K562 (cell line): ENCODE results near the gene ANKDD1A. TPM values are rescaled to one million over a fixed set of nuclear protein-coding genes. Genes with fewer than 3 reads are reported as not detected.

ENCODE experiments used
- CBFA2T2 ChIP-seq: fragments of 450-650 bp; conservative IDR thresholded peaks from 2 replicates; pipeline ENCODE4 v1.6.1; 2017; ENCODE audit warnings: mild to moderate bottlenecking
- CREB3L1 ChIP-seq: fragments of 450-650 bp; IDR thresholded peaks from 2 replicates; pipeline ENCODE4 v1.6.1; 2014; ENCODE audit warnings: low read depth, mild to moderate bottlenecking, moderate library complexity, borderline replicate concordance
- JUND ChIP-seq, 2 experiments: IDR thresholded peaks; 2 replicates in 1 of 2; 3 replicates in 1 of 2; pipeline ENCODE4 v1.6.1; 2011; ENCODE audit warnings: borderline replicate concordance in 2 of 2, low read depth in 2 of 2, low read length in 2 of 2, improper control_type of control experiment in 1 of 2, missing biosample characterization in 1 of 2, missing genetic modification characterization in 1 of 2, missing genetic modification reagents in 1 of 2
- KAT7 ChIP-seq: sonication (generic); formaldehyde crosslinking; IDR thresholded peaks from 2 replicates; pipeline ENCODE4 v1.8.0; 2022; ENCODE audit warnings: missing genetic modification reagents, mild to moderate bottlenecking, borderline replicate concordance
- KLF1 ChIP-seq: fragments of 450-650 bp; IDR thresholded peaks from 2 replicates; pipeline ENCODE4 v1.6.1; 2016; ENCODE audit warnings: missing genetic modification characterization, missing compliant biosample characterization
- LARP7 ChIP-seq: fragments of 450-650 bp; IDR thresholded peaks from 2 replicates; pipeline ENCODE4 v1.6.1; 2016
- RBM14 ChIP-seq: fragments of 200-400 bp; formaldehyde crosslinking; IDR thresholded peaks from 2 replicates; pipeline ENCODE4 v1.6.1; 2018; ENCODE audit warnings: low read depth, mild to moderate bottlenecking, low read length, moderate library complexity, borderline replicate concordance; ENCODE audit not compliant: insufficient read depth
- SMARCC2 ChIP-seq: fragments of 450-650 bp; IDR thresholded peaks from 2 replicates; pipeline ENCODE4 v1.6.1; 2017; ENCODE audit warnings: antibody characterized with exemption, moderate library complexity, mild to moderate bottlenecking, low read depth
- SOX6 ChIP-seq: fragments of 450-650 bp; IDR thresholded peaks from 2 replicates; pipeline ENCODE4 v1.6.1; 2014; ENCODE audit warnings: mild to moderate bottlenecking
- ZEB2 ChIP-seq: fragments of 450-650 bp; IDR thresholded peaks from 2 replicates; pipeline ENCODE4 v1.6.1; 2016
- ZFPM2 ChIP-seq: fragments of 250-450 bp; sonication (Bioruptor Pico); IDR thresholded peaks from 2 replicates; pipeline ENCODE4 v1.5.1; 2022; ENCODE audit warnings: mild to moderate bottlenecking
- polyA plus RNA-seq, 8 experiments: library from polyadenylated mRNA; depleted of rRNA in 4 of 8; stranded (reverse) in 5 of 8; unstranded in 3 of 8; fragments of >200 nt; fragmentation: Nextera tagmentation in 2 of 8; fragmentation: Illumina TruSeq in 1 of 8; extraction: Ambion mirVana in 2 of 8; extraction: Trizol in 1 of 8; gene quantifications; 2 replicates each; pipeline versions ENCODE4 v1.2.1 to v1.2.3, GENCODE V29; 2011 to 2014; ENCODE audit warnings: inconsistent platforms in 1 of 8, missing spikeins in 1 of 8
- total RNA-seq, 7 experiments: library from RNA; depleted of rRNA in 6 of 7; stranded (reverse); fragments of >200 nt in 6 of 7; fragmentation: Illumina TruSeq in 2 of 7; extraction: Trizol in 2 of 7; gene quantifications; 2 replicates each; pipeline versions ENCODE4 v1.2.1 to v1.2.3, GENCODE V29; 2011 to 2021; ENCODE audit warnings: low replicate concordance in 1 of 7
- TF ChIP-seq, protein P1 (sequence below): fragments of 450-650 bp; IDR thresholded peaks from 2 replicates; pipeline ENCODE4 v1.7.1; 2018; ENCODE audit warnings: mild to moderate bottlenecking, low read depth; ENCODE audit not compliant: partially characterized antibody

Gene ANKDD1A
- total and polyA plus RNA-seq, 9 of the 15 experiments (the other 6 are each of a cell fraction or from before 2014, with no cell fraction given): 0.08 to 0.80 (median 0.43) TPM

GRCh38 chr15:64950888-64951287 is 39.2 kb downstream of the ANKDD1A start (continued):
- TF ChIP-seq SMARCC2 (no peak), KLF1 (tag) (no peak), CREB3L1 (no peak), SOX6 (0 out of 2 replicates have a peak, but pooled peaks have one; percentile 11), KAT7 (CRISPR knock-in tag) (no peak), ZFPM2 (CRISPR knock-in tag) (no peak), CBFA2T2 (no peak), LARP7 (no peak), RBM14 (no peak), JUND (IDR thresholded peaks at IDR 0.05; ENCODE audit: borderline replicate concordance, low read depth, low read length) (no peak), JUND (tag; IDR thresholded peaks at IDR 0.05; ENCODE audit: borderline replicate concordance, low read depth, low read length) (no peak), ZEB2 (peak; percentile 81)
- TF ChIP-seq, protein P1, sequence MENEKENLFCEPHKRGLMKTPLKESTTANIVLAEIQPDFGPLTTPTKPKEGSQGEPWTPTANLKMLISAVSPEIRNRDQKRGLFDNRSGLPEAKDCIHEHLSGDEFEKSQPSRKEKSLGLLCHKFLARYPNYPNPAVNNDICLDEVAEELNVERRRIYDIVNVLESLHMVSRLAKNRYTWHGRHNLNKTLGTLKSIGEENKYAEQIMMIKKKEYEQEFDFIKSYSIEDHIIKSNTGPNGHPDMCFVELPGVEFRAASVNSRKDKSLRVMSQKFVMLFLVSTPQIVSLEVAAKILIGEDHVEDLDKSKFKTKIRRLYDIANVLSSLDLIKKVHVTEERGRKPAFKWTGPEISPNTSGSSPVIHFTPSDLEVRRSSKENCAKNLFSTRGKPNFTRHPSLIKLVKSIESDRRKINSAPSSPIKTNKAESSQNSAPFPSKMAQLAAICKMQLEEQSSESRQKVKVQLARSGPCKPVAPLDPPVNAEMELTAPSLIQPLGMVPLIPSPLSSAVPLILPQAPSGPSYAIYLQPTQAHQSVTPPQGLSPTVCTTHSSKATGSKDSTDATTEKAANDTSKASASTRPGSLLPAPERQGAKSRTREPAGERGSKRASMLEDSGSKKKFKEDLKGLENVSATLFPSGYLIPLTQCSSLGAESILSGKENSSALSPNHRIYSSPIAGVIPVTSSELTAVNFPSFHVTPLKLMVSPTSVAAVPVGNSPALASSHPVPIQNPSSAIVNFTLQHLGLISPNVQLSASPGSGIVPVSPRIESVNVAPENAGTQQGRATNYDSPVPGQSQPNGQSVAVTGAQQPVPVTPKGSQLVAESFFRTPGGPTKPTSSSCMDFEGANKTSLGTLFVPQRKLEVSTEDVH: no peak
